ENCODE measurements around the gene SLC6A3.
"Not testable (repeated sequence)": the region's sequence is repeated elsewhere in the genome, so short reads cannot be mapped to it uniquely, and the experiment has no call there.

Gene SLC6A3

GRCh38 chr5:1366514-1366913, 78.7 kb downstream of the SLC6A3 start:
- no peak for DNase-seq

- DNase-seq = no peak
Observed at GRCh38 chr5:1364211-1364610, 81.0 kb downstream of the SLC6A3 start.

- DNase-seq = no peak
Observed at GRCh38 chr5:1363581-1363980, 81.7 kb downstream of the SLC6A3 start.

GRCh38 chr5:1363160-1363559, 82.1 kb downstream of the SLC6A3 start:
- DNase-seq = no peak

- no peak for DNase-seq
Observed at GRCh38 chr5:1362242-1363015, 82.8 kb downstream of the SLC6A3 start.

GRCh38 chr5:1360861-1361260, 84.4 kb downstream of the SLC6A3 start:
- no peak for DNase-seq

GRCh38 chr5:1360367-1360766, 84.9 kb downstream of the SLC6A3 start:
- DNase-seq = not testable (repeated sequence)

- DNase-seq = no peak
Observed at GRCh38 chr5:1359713-1360112, 85.5 kb downstream of the SLC6A3 start.

GRCh38 chr5:1359031-1359645, 86.1 kb downstream of the SLC6A3 start:
- no peak for DNase-seq

- no peak for DNase-seq
Observed at GRCh38 chr5:1358726-1359025, 86.6 kb downstream of the SLC6A3 start.

- DNase-seq = no peak
Observed at GRCh38 chr5:1357946-1358725, 87.1 kb downstream of the SLC6A3 start.

- no peak for DNase-seq
Observed at GRCh38 chr5:1356873-1357787, 88.1 kb downstream of the SLC6A3 start.

GRCh38 chr5:1354576-1354975, 90.7 kb downstream of the SLC6A3 start:
- DNase-seq = no peak

GRCh38 chr5:1352231-1353219, 92.7 kb downstream of the SLC6A3 start:
- DNase-seq = no peak

GRCh38 chr5:1351156-1351555, 94.1 kb downstream of the SLC6A3 start:
- DNase-seq = no peak

GRCh38 chr5:1349246-1349645, 96.0 kb downstream of the SLC6A3 start:
- no peak for DNase-seq

- no peak for DNase-seq
Observed at GRCh38 chr5:1348986-1349245, 96.3 kb downstream of the SLC6A3 start.

GRCh38 chr5:1347571-1347970, 97.7 kb downstream of the SLC6A3 start:
- no peak for DNase-seq

GRCh38 chr5:1346627-1347440, 98.4 kb downstream of the SLC6A3 start:
- DNase-seq = no peak

GRCh38 chr5:1345876-1346626, 99.2 kb downstream of the SLC6A3 start:
- no peak for DNase-seq
